H1 (cell line): ENCODE results near the gene MAGI1. TPM values are rescaled to one million over a fixed set of nuclear protein-coding genes. Genes with fewer than 3 reads are reported as not detected.

Experiments used
- CTCF ChIA-PET: fragments of 300-600 bp; sonication (Branson Sonifier 250); formaldehyde crosslinking; loops from one replicate; lab custom pipeline; 2021; ENCODE audit not compliant: partially characterized antibody; lab: Charles Lee
- POLR2A ChIA-PET: fragments of 300-600 bp; sonication (Branson Sonifier 250); formaldehyde crosslinking; loops from one replicate; lab custom pipeline; 2021; ENCODE audit warnings: inconsistent platforms; ENCODE audit not compliant: partially characterized antibody; lab: Charles Lee
- DNase-seq, 2 experiments: peaks; one replicate each; pipeline versions ENCODE4 v3.0.0 to v3.0.0-alpha.2; 2010 to 2022; ENCODE audit warnings: low spot score in 2 of 2, low read depth in 1 of 2, mixed read lengths in 1 of 2
- FAIRE-seq: peaks from 2 replicates; lab custom pipeline; 2011; peaks lifted over from hg19 to GRCh38; lab: Jason Lieb, UNC
- H2AFZ ChIP-seq: 2 replicates; pipeline ENCODE4 v1.8.1; 2012; ENCODE audit warnings: low read length, inconsistent platforms
- H2AK5ac ChIP-seq: 2 replicates; pipeline ENCODE4 v1.6.1; 2013; ENCODE audit warnings: low read depth, low read length
- H2BK120ac ChIP-seq: replicated peaks from 2 replicates; pipeline ENCODE3; 2013; ENCODE audit warnings: low read depth, low read length, inconsistent platforms
- H2BK12ac ChIP-seq: 2 replicates; pipeline ENCODE4 v1.6.1; 2013; ENCODE audit warnings: low read depth, low read length
- H2BK15ac ChIP-seq: 2 replicates; pipeline ENCODE4 v1.6.1; 2013; ENCODE audit warnings: low read length
- H2BK20ac ChIP-seq: 2 replicates; pipeline ENCODE4 v1.6.1; 2013; ENCODE audit warnings: low read length
- H2BK5ac ChIP-seq: 2 replicates; pipeline ENCODE4 v1.6.1; 2013; ENCODE audit warnings: low read depth, low read length
- H3K14ac ChIP-seq: 2 replicates; pipeline ENCODE4 v1.6.1; 2013; ENCODE audit warnings: inconsistent platforms; ENCODE audit not compliant: insufficient read length
- H3K18ac ChIP-seq: 2 replicates; pipeline ENCODE4 v1.6.1; 2013; ENCODE audit warnings: low read length; ENCODE audit errors: extremely low read depth
- H3K23ac ChIP-seq: 2 replicates; pipeline ENCODE4 v1.6.1; 2013; ENCODE audit warnings: inconsistent platforms; ENCODE audit not compliant: insufficient read length
- H3K23me2 ChIP-seq: 2 replicates; pipeline ENCODE4 v1.6.1; 2013; ENCODE audit warnings: low read depth, low read length
- H3K27ac ChIP-seq: 2 replicates; pipeline ENCODE4 v1.6.1; 2011; ENCODE audit warnings: low read depth, low read length, inconsistent platforms
- H3K27me3 ChIP-seq, 4 experiments: replicated peaks in 1 of 4; 1 replicate in 1 of 4; 2 replicates in 3 of 4; pipeline versions ENCODE4 v1.6.1 to v1.8.1; 2011 to 2013; ENCODE audit warnings: low read length in 3 of 4, mild to moderate bottlenecking in 3 of 4, inconsistent platforms in 2 of 4, mixed read lengths in 2 of 4, moderate library complexity in 1 of 4; ENCODE audit not compliant: control insufficient read depth in 3 of 4, insufficient read depth in 3 of 4; ENCODE audit errors: extremely low read depth in 1 of 4
- H3K36me3 ChIP-seq, 4 experiments: 2 replicates each; pipeline versions ENCODE4 v1.6.1 to v1.8.1; 2011 to 2013; ENCODE audit warnings: mild to moderate bottlenecking in 4 of 4, low read length in 3 of 4, moderate library complexity in 2 of 4, control low read depth in 1 of 4, inconsistent platforms in 1 of 4; ENCODE audit not compliant: insufficient read depth in 4 of 4, control insufficient read depth in 2 of 4
- H3K4ac ChIP-seq: replicated peaks from 2 replicates; pipeline ENCODE3; 2013; ENCODE audit warnings: low read length, low read depth, mixed read lengths, inconsistent platforms; ENCODE audit not compliant: insufficient read length
- H3K4me1 ChIP-seq, 4 experiments: replicated peaks in 1 of 4; 1 replicate in 1 of 4; 2 replicates in 3 of 4; pipeline versions ENCODE4 v1.6.1 to v1.8.1; 2011 to 2013; ENCODE audit warnings: low read length in 3 of 4, inconsistent platforms in 2 of 4, mixed read lengths in 1 of 4; ENCODE audit not compliant: insufficient read depth in 4 of 4, control insufficient read depth in 3 of 4
- H3K4me2 ChIP-seq, 2 experiments: 2 replicates each; pipeline versions ENCODE4 v1.6.1 to v1.8.1; 2011 to 2013; ENCODE audit warnings: low read depth in 2 of 2, low read length in 2 of 2, control low read depth in 1 of 2, inconsistent platforms in 1 of 2, mild to moderate bottlenecking in 1 of 2; ENCODE audit not compliant: insufficient read depth in 1 of 2
- H3K4me3 ChIP-seq, 4 experiments: fragments of 200-600, 300-600 bp in 1 of 4; sonication (generic), shearing (Covaris generic), sonication (Bioruptor Twin) in 1 of 4; 2 replicates each; pipeline versions ENCODE4 v1.5.1 to v1.8.1; 2011 to 2016; ENCODE audit warnings: low read length in 4 of 4, low read depth in 3 of 4, control low read depth in 2 of 4, inconsistent platforms in 2 of 4, mild to moderate bottlenecking in 2 of 4, mixed read lengths in 1 of 4, moderate library complexity in 1 of 4; ENCODE audit not compliant: insufficient read depth in 2 of 4; ENCODE audit errors: extremely low read depth in 1 of 4
- H3K56ac ChIP-seq: replicated peaks from 2 replicates; pipeline ENCODE3; 2013; ENCODE audit warnings: low read depth, mild to moderate bottlenecking, mixed read lengths, low read length, inconsistent platforms; ENCODE audit not compliant: insufficient read length
- H3K79me1 ChIP-seq: 2 replicates; pipeline ENCODE4 v1.6.1; 2013; ENCODE audit warnings: low read depth, low read length, control low read depth
- H3K79me2 ChIP-seq, 2 experiments: 2 replicates each; pipeline versions ENCODE4 v1.6.1 to v1.8.1; 2012 to 2013; ENCODE audit warnings: low read length in 2 of 2, mild to moderate bottlenecking in 2 of 2, inconsistent platforms in 1 of 2; ENCODE audit not compliant: insufficient read depth in 2 of 2, control insufficient read depth in 1 of 2
- H3K9ac ChIP-seq, 4 experiments: replicated peaks in 1 of 4; 1 replicate in 1 of 4; 2 replicates in 3 of 4; pipeline versions ENCODE4 v1.6.1 to v1.8.1; 2011 to 2013; ENCODE audit warnings: low read depth in 3 of 4, low read length in 3 of 4, control low read depth in 2 of 4, mild to moderate bottlenecking in 2 of 4, moderate library complexity in 2 of 4, inconsistent platforms in 1 of 4; ENCODE audit errors: extremely low read depth in 1 of 4
- H3K9me3 ChIP-seq, 2 experiments: 2 replicates each; pipeline versions ENCODE4 v1.6.1 to v1.8.1; 2012 to 2013; ENCODE audit warnings: mild to moderate bottlenecking in 2 of 2, moderate library complexity in 2 of 2, control low read depth in 1 of 2, inconsistent platforms in 1 of 2, low read depth in 1 of 2, low read length in 1 of 2, mixed read lengths in 1 of 2; ENCODE audit not compliant: insufficient read depth in 2 of 2
- H4K20me1 ChIP-seq, 2 experiments: replicated peaks in 1 of 2; 2 replicates each; pipeline versions ENCODE3 to v1.8.1; 2011 to 2013; ENCODE audit warnings: inconsistent platforms in 2 of 2, low read length in 2 of 2, mild to moderate bottlenecking in 1 of 2; ENCODE audit not compliant: insufficient read depth in 2 of 2, control insufficient read depth in 1 of 2
- H4K5ac ChIP-seq: 2 replicates; pipeline ENCODE4 v1.6.1; 2013; ENCODE audit warnings: low read length, low read depth, mixed read lengths, inconsistent platforms; ENCODE audit not compliant: insufficient read length
- H4K8ac ChIP-seq: 2 replicates; pipeline ENCODE4 v1.8.0; 2013; ENCODE audit warnings: mild to moderate bottlenecking, moderate library complexity, low read length, inconsistent platforms; ENCODE audit not compliant: insufficient read depth; ENCODE audit errors: extremely low read depth
- H4K91ac ChIP-seq: replicated peaks from 2 replicates; pipeline ENCODE3; 2013; ENCODE audit warnings: low read length, mixed read lengths, inconsistent platforms; ENCODE audit not compliant: insufficient read length
- JUND ChIP-seq: IDR thresholded peaks from 2 replicates; pipeline ENCODE4 v1.6.1; 2011; ENCODE audit warnings: mild to moderate bottlenecking, improper control_type of control experiment, low read length
- SP2 ChIP-seq: IDR thresholded peaks from 2 replicates; pipeline ENCODE4 v1.6.1; 2012; ENCODE audit warnings: mild to moderate bottlenecking, low read length, inconsistent platforms
- WGBS, 2 experiments: shearing (Covaris generic) in 1 of 2; methylation state at CpG; one replicate each; pipeline versions ENCODE4 v1.1.6 to v1.1.7; 2013 to 2015; ENCODE audit warnings: low lambda C conversion rate in 2 of 2, mixed read lengths in 2 of 2, inconsistent platforms in 1 of 2, low coverage in 1 of 2, missing lambda C conversion rate in 1 of 2; ENCODE audit not compliant: insufficient replicate concordance in 2 of 2, insufficient coverage in 1 of 2, insufficient read length in 1 of 2; ENCODE audit errors: extremely low coverage in 1 of 2, missing lambda C conversion rate in 1 of 2; 5-methylcytosine and 5-hydroxymethylcytosine counted together
- polyA plus RNA-seq, 7 experiments: library from polyadenylated mRNA; depleted of rRNA in 3 of 7; stranded (reverse) in 5 of 7; unstranded in 2 of 7; fragments of >200 nt in 5 of 7; fragments of 200-250 nt in 2 of 7; gene quantifications; 1 replicate in 5 of 7; 2 replicates in 1 of 7; 4 replicates in 1 of 7; pipeline versions ENCODE4 v1.2.1 to v1.2.3, GENCODE V29; 2011 to 2013; ENCODE audit warnings: missing spikeins in 2 of 7, mixed read lengths in 2 of 7
- total RNA-seq: library from RNA; stranded (reverse); fragmentation: NEBNext Ultra II Directional; extraction: Animal tissue kit (Norgen Biotek cat#: 25700); gene quantifications from 2 replicates; pipeline ENCODE4 v1.2.1, GENCODE V29; 2021

MAGI1 gene
- total and polyA plus RNA-seq, 2 of the 8 experiments (the other 6 are each of a cell fraction or from before 2014, with no cell fraction given), result 19.8 to 78.0 TPM

GRCh38 chr3:66021731-66022131 is 17.0 kb downstream of the MAGI1 start:
- Histone ChIP-seq H4K20me1 (peaks cover 6 to 14% of the 10 kb centered on the region in 2 experiments), H3K23ac (no peak overlapping the region), H3K4me3 (no peak overlapping the region), H2BK12ac (no peak overlapping the region), H3K18ac (no peak overlapping the region), H4K8ac (no peak overlapping the region), H3K9me3 (no peaks in the 10 kb centered on the region), H2BK15ac (no peak overlapping the region), H3K4me2 (no peak overlapping the region), H2BK20ac (no peak overlapping the region), H2BK120ac (no peak overlapping the region), H3K56ac (no peak overlapping the region), H3K36me3 (no peaks in the 10 kb centered on the region), H3K4ac (no peak overlapping the region), H2BK5ac (no peak overlapping the region), H3K4me1 (peaks cover 0 to 14% (median 10%) of the 10 kb centered on the region in 4 experiments; a peak in 6 of 7 replicates), H2AK5ac (no peak overlapping the region), H3K14ac (no peak overlapping the region), H4K5ac (no peak overlapping the region), H3K79me2 (peaks cover 10 to 97% of the 10 kb centered on the region in 2 experiments), H3K9ac (no peak overlapping the region), H2AFZ (no peak overlapping the region), H3K27ac (no peak overlapping the region), H3K79me1 (peaks cover 29% of the 10 kb centered on the region), H3K27me3 (no peaks in the 10 kb centered on the region), H4K91ac (no peak overlapping the region), H3K23me2 (no peaks in the 10 kb centered on the region)
- no peak for FAIRE-seq
- CTCF ChIA-PET, result interaction anchor here (1.1 to 1.6 kb wide), 2 partner anchors 11 to 75 kb away, joined by 4 read pairs; no protein-coding TSS in a partner anchor
- no peak for DNase-seq
- TF ChIP-seq SP2, result no peak
- TF ChIP-seq JUND, result peak; percentile 68; the same call in 1 of the 2 replicates
- 87% methylated on average over 4 of the region's 4 CpGs; no CpG with 5 or more reads in 1 of the 2 experiments for WGBS, 2 experiments
- POLR2A ChIA-PET, result interaction anchor here (1.0 to 1.6 kb wide), 3 partner anchors 14 to 17 kb away, joined by 3 to 4 read pairs (median 3); no protein-coding TSS in a partner anchor
